ENCODE measurements around the gene CLEC14A. TPM values are rescaled to one million over a fixed set of nuclear protein-coding genes. Genes with fewer than 3 reads are reported as not detected.

The CLEC14A gene
- total and polyA plus RNA-seq, 9 donors = 7.6 to 34.9 (median 13.0) TPM

DNA sequence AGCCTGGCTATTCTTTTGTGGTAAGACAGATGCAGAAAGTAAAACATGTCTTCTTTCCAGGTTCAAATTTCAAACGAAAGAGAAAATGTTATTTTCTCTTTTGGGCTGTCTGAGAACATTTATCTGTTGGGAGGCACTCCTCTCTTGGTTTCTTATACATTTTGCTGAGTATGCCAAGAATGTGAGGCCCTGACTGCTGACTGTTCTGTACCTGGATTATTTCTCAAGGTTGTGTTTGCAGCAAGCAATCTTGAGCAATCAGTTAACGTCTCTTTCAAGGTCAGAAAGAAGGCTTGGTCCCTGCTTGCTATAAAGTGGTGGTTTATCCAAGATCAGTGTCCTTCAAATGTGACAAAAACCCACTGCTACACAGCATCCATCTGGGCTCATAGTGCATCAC, 38.3 kb downstream of the CLEC14A start:
- Histone ChIP-seq H3K27ac (no peak overlapping the region), H3K36me3 (no peaks in the 10 kb centered on the region), H3K4me1 (ENCODE audit: insufficient read depth) (no peaks in the 10 kb centered on the region), H3K9me3 (no peaks in the 10 kb centered on the region), H3K4me3 (no peak overlapping the region), H3K27me3 (no peaks in the 10 kb centered on the region)
- intact Hi-C loops (cut with DNase I) = no loop called here
- TF ChIP-seq EP300 (IDR thresholded peaks at IDR 0.05) = no peak
- TF ChIP-seq CTCF (IDR thresholded peaks at IDR 0.05) = no peak
- TF ChIP-seq POLR2A (IDR thresholded peaks at IDR 0.05) = no peak
- DNase-seq = no peak
- 7 to 15% (median 8%) methylated on average over 2 of the region's 2 CpGs for WGBS, 3 donors

DNA sequence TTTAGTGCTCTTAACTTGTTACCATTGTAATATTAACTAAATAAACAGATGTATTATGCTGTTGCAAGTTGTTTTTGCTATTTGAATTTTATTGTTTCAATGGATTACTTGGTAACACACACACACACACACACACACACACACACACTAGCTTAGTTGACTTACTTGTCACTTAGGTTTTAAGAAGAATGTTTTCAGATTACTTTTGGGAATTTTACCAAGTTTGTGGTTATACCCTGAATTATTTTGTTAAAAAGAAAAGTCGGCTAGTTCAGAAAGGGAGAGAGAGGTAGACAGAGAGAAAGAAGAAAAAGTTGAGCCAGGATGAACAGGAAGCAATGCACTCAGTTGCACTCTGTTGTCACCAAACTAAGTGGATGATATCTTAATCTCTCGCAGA, 42.9 kb downstream of the CLEC14A start:
- Histone ChIP-seq H3K4me3 (no peak overlapping the region), H3K27me3 (no peaks in the 10 kb centered on the region), H3K27ac (no peak overlapping the region), H3K36me3 (no peaks in the 10 kb centered on the region), H3K4me1 (ENCODE audit: insufficient read depth) (peaks cover 4% of the 10 kb centered on the region), H3K9me3 (no peaks in the 10 kb centered on the region)
- 40 to 47% (median 45%) methylated on average over 2 of the region's 2 CpGs for WGBS, 3 donors
- DNase-seq = no peak
- intact Hi-C loops (cut with DNase I) = no loop called here
- no peak for TF ChIP-seq POLR2A (IDR thresholded peaks at IDR 0.05)
- TF ChIP-seq CTCF (IDR thresholded peaks at IDR 0.05) = no peak
- no peak for TF ChIP-seq EP300 (IDR thresholded peaks at IDR 0.05)

DNA sequence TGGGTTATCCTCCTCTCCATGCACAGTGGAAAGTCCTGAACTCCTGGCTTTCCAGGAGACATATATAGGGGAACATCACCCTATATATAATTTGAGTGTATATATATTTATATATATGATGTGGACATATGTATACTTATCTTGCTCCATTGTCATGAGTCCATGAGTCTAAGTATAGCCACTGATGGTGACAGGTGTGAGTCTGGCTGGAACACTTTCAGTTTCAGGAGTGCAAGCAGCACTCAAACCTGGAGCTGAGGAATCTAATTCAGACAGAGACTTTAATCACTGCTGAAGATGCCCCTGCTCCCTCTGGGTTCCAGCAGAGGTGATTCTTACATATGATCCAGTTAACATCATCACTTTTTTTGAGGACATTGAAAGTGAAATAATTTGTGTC, 43.8 kb downstream of the CLEC14A start:
- H3K9me3 ChIP-seq = no peaks in the 10 kb centered on the region
- no peak overlapping the region for H3K4me3 ChIP-seq
- TF ChIP-seq CTCF (IDR thresholded peaks at IDR 0.05) (no peak), POLR2A (IDR thresholded peaks at IDR 0.05) (no peak), EP300 (IDR thresholded peaks at IDR 0.05) (no peak)
- no peaks in the 10 kb centered on the region for H3K27me3 ChIP-seq
- H3K36me3 ChIP-seq = no peaks in the 10 kb centered on the region
- intact Hi-C loops (cut with DNase I) = no loop called here
- H3K27ac ChIP-seq = no peak overlapping the region
- no peak for DNase-seq
- peaks cover 4% of the 10 kb centered on the region for H3K4me1 ChIP-seq (ENCODE audit: insufficient read depth)

- no peak overlapping the region for H3K27ac ChIP-seq
- peak overlapping the region; percentile 14 for H3K4me3 ChIP-seq
- no peaks in the 10 kb centered on the region for H3K9me3 ChIP-seq
- no peaks in the 10 kb centered on the region for H3K27me3 ChIP-seq
- WGBS, 3 donors = 7 to 12% (median 10%) methylated on average over 34 of the region's 34 CpGs
- TF ChIP-seq EP300 (IDR thresholded peaks at IDR 0.05) = no peak
- TF ChIP-seq POLR2A (IDR thresholded peaks at IDR 0.05) = no peak
- no peak for TF ChIP-seq CTCF (IDR thresholded peaks at IDR 0.05)
- intact Hi-C loops (cut with DNase I) = no loop called here
- H3K4me1 ChIP-seq (ENCODE audit: insufficient read depth) = peaks cover 4% of the 10 kb centered on the region
- H3K36me3 ChIP-seq = no peaks in the 10 kb centered on the region
- no peak for DNase-seq
Measured at GRCh38 chr14:38211255-38211735, 44.6 kb downstream of the CLEC14A start.
